Measurements from ENCODE around the gene CREBBP.

GRCh38 chr16:3675601-3676130, 204.8 kb downstream of the CREBBP start:
- TF ChIP-seq POLR2AphosphoS5 (IDR thresholded peaks at IDR 0.05; ENCODE audit: insufficient read depth, low read depth, low read length) (no peak), CTCF (IDR thresholded peaks at IDR 0.05; ENCODE audit: extremely low read depth in 1 of 2, insufficient read depth in 1 of 2, low read depth in 1 of 2, low read length in 2 of 2) (no peak), EZH2 (IDR thresholded peaks at IDR 0.05; ENCODE audit: borderline replicate concordance, low read depth, low read length, severe bottlenecking) (no peak), POLR2A (IDR thresholded peaks at IDR 0.05; ENCODE audit: low read depth, low read length) (no peak)
- TF ChIP-seq, protein P1, sequence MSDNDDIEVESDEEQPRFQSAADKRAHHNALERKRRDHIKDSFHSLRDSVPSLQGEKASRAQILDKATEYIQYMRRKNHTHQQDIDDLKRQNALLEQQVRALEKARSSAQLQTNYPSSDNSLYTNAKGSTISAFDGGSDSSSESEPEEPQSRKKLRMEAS (IDR thresholded peaks at IDR 0.05; ENCODE audit: insufficient read depth, insufficient read length), result no peak

All from endothelial cell of umbilical vein (primary cell).